Lower lobe of right lung (tissue), 2 donors: ENCODE data around the gene SLC35G6. TPM values are rescaled to one million over a fixed set of nuclear protein-coding genes. Genes with fewer than 3 reads are reported as not detected.

Experiments used
- ATAC-seq, 2 donors: fragments of 200-7000 bp; cut with Tn5 transposase; one replicate each; pipeline ENCODE4 v1.9.1; 2020 to 2022; ENCODE audit warnings: mild to moderate bottlenecking in 2 of 2, moderate library complexity in 2 of 2
- DNase-seq: peaks from one replicate; pipeline ENCODE4 v3.0.0-alpha.2; 2020
- H3K27ac ChIP-seq: fragments of 200-600 bp; one replicate; pipeline ENCODE4 v1.8.0; 2022
- H3K27me3 ChIP-seq: fragments of 200-600 bp; one replicate; pipeline ENCODE4 v1.8.0; 2022; ENCODE audit warnings: low read depth
- H3K36me3 ChIP-seq: fragments of 200-600 bp; one replicate; pipeline ENCODE4 v1.8.0; 2022; ENCODE audit warnings: mild to moderate bottlenecking
- H3K4me1 ChIP-seq: fragments of 200-600 bp; one replicate; pipeline ENCODE4 v1.8.0; 2022
- H3K4me3 ChIP-seq: fragments of 200-600 bp; one replicate; pipeline ENCODE4 v1.8.0; 2022; ENCODE audit warnings: mild to moderate bottlenecking
- H3K9me3 ChIP-seq: fragments of 200-600 bp; one replicate; pipeline ENCODE4 v1.8.0; 2022
- CTCF ChIP-seq: fragments of 200-600 bp; IDR thresholded peaks from one replicate; pipeline ENCODE4 v1.8.0; 2022; ENCODE audit warnings: antibody characterized with exemption, mild to moderate bottlenecking
- intact Hi-C: fragments of 100-400 bp; cut with DNase I; formaldehyde crosslinking; loops from one replicate; pipeline ENCODE4 v1.11.0; 2022
- total RNA-seq: library from RNA; stranded (reverse); fragmentation: NEBNext Ultra II Directional; extraction: Animal tissue kit (Norgen Biotek cat#: 25700); gene quantifications from one replicate; pipeline ENCODE4 v1.2.1, GENCODE V29; 2021
- donor health status: DM: no; HTN: yes; CAD: no; lungs with severe emphysema.

The SLC35G6 gene
- total RNA-seq, 1 donor from 2014 or later, result not detected

GRCh38 chr17:7515911-7516610 lies 34.8 kb downstream of the SLC35G6 start:
- Histone ChIP-seq H3K4me3 (no peak overlapping the region), H3K36me3 (peaks cover 35% of the 10 kb centered on the region), H3K27me3 (no peaks in the 10 kb centered on the region), H3K9me3 (no peaks in the 10 kb centered on the region), H3K4me1 (peaks cover 10% of the 10 kb centered on the region), H3K27ac (no peak overlapping the region)
- peak; percentile 24 to 67 for ATAC-seq
- intact Hi-C loops, result no loop called here
- peak; percentile 58 for DNase-seq
- TF ChIP-seq CTCF, result no peak

GRCh38 chr17:7523033-7523432 lies 41.8 kb downstream of the SLC35G6 start:
- DNase-seq, result peak; percentile 54
- TF ChIP-seq CTCF, result peak; percentile 53
- peak; percentile 66 to 73 for ATAC-seq
- no peaks in the 10 kb centered on the region for H3K4me1 ChIP-seq
- H3K27me3 ChIP-seq, result no peaks in the 10 kb centered on the region
- intact Hi-C loops, result no loop called here
- no peak overlapping the region for H3K4me3 ChIP-seq
- no peak overlapping the region for H3K27ac ChIP-seq
- no peaks in the 10 kb centered on the region for H3K36me3 ChIP-seq
- no peaks in the 10 kb centered on the region for H3K9me3 ChIP-seq

- DNase-seq (no peak), ATAC-seq (no peak)
- no peak for TF ChIP-seq CTCF
- Histone ChIP-seq H3K4me3 (no peak overlapping the region), H3K36me3 (no peaks in the 10 kb centered on the region), H3K27ac (no peak overlapping the region), H3K9me3 (peaks cover 17% of the 10 kb centered on the region), H3K4me1 (no peaks in the 10 kb centered on the region), H3K27me3 (no peaks in the 10 kb centered on the region)
- intact Hi-C loops, result no loop called here
Observed at GRCh38 chr17:7528842-7529241, 47.6 kb downstream of the SLC35G6 start.

- Histone ChIP-seq H3K27ac (no peak overlapping the region), H3K4me1 (no peaks in the 10 kb centered on the region), H3K36me3 (no peaks in the 10 kb centered on the region), H3K27me3 (no peaks in the 10 kb centered on the region), H3K9me3 (peaks cover 17% of the 10 kb centered on the region), H3K4me3 (no peak overlapping the region)
- intact Hi-C loops, result no loop called here
- TF ChIP-seq CTCF, result no peak
- DNase-seq (no peak), ATAC-seq (no peak)
Observed at GRCh38 chr17:7530023-7530900, 49.0 kb downstream of the SLC35G6 start.

Other genes with a start within 250 kb of the SLC35G6 start
- 46.4 TPM for gene DVL2, start 246.9 kb upstream of the SLC35G6 start, total RNA-seq
- 33.9 TPM for gene PHF23, start 242.0 kb upstream of the SLC35G6 start, total RNA-seq
- 587 TPM for gene GABARAP, start 239.0 kb upstream of the SLC35G6 start, total RNA-seq
- gene CTDNEP1, start 229.7 kb upstream of the SLC35G6 start, total RNA-seq, result 140 TPM
- 33.2 TPM for gene ELP5, start 229.2 kb upstream of the SLC35G6 start, total RNA-seq
- gene CLDN7, start 219.0 kb upstream of the SLC35G6 start, total RNA-seq, result 98.7 TPM
- gene SLC2A4, start 199.7 kb upstream of the SLC35G6 start, total RNA-seq, result 1.1 TPM
- 0.41 TPM for gene YBX2, start 186.8 kb upstream of the SLC35G6 start, total RNA-seq
- gene EIF5A, start 173.8 kb upstream of the SLC35G6 start, total RNA-seq, result 216 TPM
- gene GPS2, start 166.1 kb upstream of the SLC35G6 start, total RNA-seq, result 66.6 TPM
- gene NEURL4, start 152.1 kb upstream of the SLC35G6 start, total RNA-seq, result 35.2 TPM
- 26.5 TPM for gene ACAP1, start 144.9 kb upstream of the SLC35G6 start, total RNA-seq
- 11.0 TPM for gene KCTD11, start 129.3 kb upstream of the SLC35G6 start, total RNA-seq
- not detected for gene TMEM95, start 126.3 kb upstream of the SLC35G6 start, total RNA-seq
- gene TNK1, start 100.4 kb upstream of the SLC35G6 start, total RNA-seq, result 4.1 TPM
- gene PLSCR3, start 86.9 kb upstream of the SLC35G6 start, total RNA-seq, result 27.1 TPM
- gene TMEM256, start 77.3 kb upstream of the SLC35G6 start, total RNA-seq, result 51.2 TPM
- 9.5 TPM for gene NLGN2, start 73.6 kb upstream of the SLC35G6 start, total RNA-seq
- gene SPEM1, start 61.1 kb upstream of the SLC35G6 start, total RNA-seq, result not detected
- not detected for gene SPEM2, start 55.8 kb upstream of the SLC35G6 start, total RNA-seq
- gene SPEM3, start 52.6 kb upstream of the SLC35G6 start, total RNA-seq, result not detected
- 8.1 TPM for gene TMEM102, start 46.0 kb upstream of the SLC35G6 start, total RNA-seq
- 1.2 TPM for gene FGF11, start 41.9 kb upstream of the SLC35G6 start, total RNA-seq
- 8.4 TPM for gene CHRNB1, start 36.4 kb upstream of the SLC35G6 start, total RNA-seq
- 79.0 TPM for gene ZBTB4, start 1.8 kb upstream of the SLC35G6 start, total RNA-seq
- 101 TPM for gene POLR2A, start 2.9 kb downstream of the SLC35G6 start, total RNA-seq
- gene TNFSF12, start 67.6 kb downstream of the SLC35G6 start, total RNA-seq, result 91.3 TPM
- 161 TPM for gene TNFSF13, start 77.3 kb downstream of the SLC35G6 start, total RNA-seq
- gene SENP3, start 80.5 kb downstream of the SLC35G6 start, total RNA-seq, result 87.0 TPM
- 667 TPM for gene CD68, start 98.2 kb downstream of the SLC35G6 start, total RNA-seq
- 55.3 TPM for gene MPDU1, start 102.4 kb downstream of the SLC35G6 start, total RNA-seq
- gene SOX15, start 108.6 kb downstream of the SLC35G6 start, total RNA-seq, result 0.47 TPM
- 36.0 TPM for gene FXR2, start 133.5 kb downstream of the SLC35G6 start, total RNA-seq
- 86.3 TPM for gene SAT2, start 146.4 kb downstream of the SLC35G6 start, total RNA-seq
- not detected for gene SHBG, start 148.7 kb downstream of the SLC35G6 start, total RNA-seq
- gene ATP1B2, start 169.5 kb downstream of the SLC35G6 start, total RNA-seq, result 3.1 TPM
- 34.8 TPM for gene TP53, start 206.0 kb downstream of the SLC35G6 start, total RNA-seq
- gene WRAP53, start 207.0 kb downstream of the SLC35G6 start, total RNA-seq, result 8.3 TPM
- gene EFNB3, start 223.8 kb downstream of the SLC35G6 start, total RNA-seq, result 1.6 TPM
- gene DNAH2, start 236.3 kb downstream of the SLC35G6 start, total RNA-seq, result 6.2 TPM